K562 (cell line): ENCODE data around the gene ATXN7L1. TPM values are rescaled to one million over a fixed set of nuclear protein-coding genes. Genes with fewer than 3 reads are reported as not detected.

ENCODE experiments used
- ATF4 ChIP-seq: fragments of 450-650 bp; formaldehyde crosslinking; IDR thresholded peaks from 2 replicates; pipeline ENCODE4 v1.4.0; 2022; ENCODE audit warnings: mild to moderate bottlenecking, moderate library complexity
- CBFA2T3 ChIP-seq: fragments of 450-650 bp; IDR thresholded peaks from 2 replicates; pipeline ENCODE4 v1.6.1; 2017
- CHD2 ChIP-seq: IDR thresholded peaks from 2 replicates; pipeline ENCODE4 v1.6.1; 2011; ENCODE audit warnings: low read depth, low read length
- DNMT1 ChIP-seq: fragments of 450-650 bp; IDR thresholded peaks from 2 replicates; pipeline ENCODE4 v1.6.1; 2016; ENCODE audit warnings: antibody characterized with exemption, mild to moderate bottlenecking
- ELF4 ChIP-seq: fragments of 450-650 bp; formaldehyde crosslinking; IDR thresholded peaks from 2 replicates; pipeline ENCODE4 v1.4.0; 2022; ENCODE audit warnings: missing genetic modification characterization
- FOXP1 ChIP-seq: sonication (generic); formaldehyde crosslinking; IDR thresholded peaks from 2 replicates; pipeline ENCODE4 v1.8.0; 2022; ENCODE audit warnings: mild to moderate bottlenecking, missing genetic modification reagents
- HOMEZ ChIP-seq: fragments of 250-450 bp; sonication (Bioruptor Pico); IDR thresholded peaks from 2 replicates; pipeline ENCODE4 v1.4.0; 2020; ENCODE audit warnings: mild to moderate bottlenecking, moderate library complexity
- MTA1 ChIP-seq: fragments of 450-650 bp; IDR thresholded peaks from 2 replicates; pipeline ENCODE4 v1.6.1; 2017; ENCODE audit warnings: borderline replicate concordance
- NCOA2 ChIP-seq, 2 experiments: fragments of 450-650 bp; IDR thresholded peaks; 2 replicates each; pipeline ENCODE4 v1.6.1; 2018; ENCODE audit warnings: mild to moderate bottlenecking in 2 of 2, moderate library complexity in 1 of 2; ENCODE audit not compliant: partially characterized antibody in 2 of 2
- PHTF2 ChIP-seq: fragments of 250-450 bp; sonication (Bioruptor Pico); IDR thresholded peaks from 2 replicates; pipeline ENCODE4 v1.5.0; 2021; ENCODE audit warnings: mild to moderate bottlenecking
- RB1 ChIP-seq: fragments of 450-650 bp; IDR thresholded peaks from 2 replicates; pipeline ENCODE4 v1.6.1; 2017; ENCODE audit warnings: low read depth, mild to moderate bottlenecking
- RHOXF2B ChIP-seq: fragments of 250-450 bp; sonication (Bioruptor Pico); conservative IDR thresholded peaks from 2 replicates; pipeline ENCODE4 v1.5.1; 2021
- SMAD1 ChIP-seq: fragments of 150-350 bp; IDR thresholded peaks from 2 replicates; pipeline ENCODE4 v1.6.1; 2014; ENCODE audit warnings: low read length, low read depth; ENCODE audit not compliant: partially characterized antibody
- SMARCB1 ChIP-seq: IDR thresholded peaks from 2 replicates; pipeline ENCODE4 v1.6.1; 2011; ENCODE audit warnings: improper control_type of control experiment, low read depth; ENCODE audit not compliant: insufficient read length
- THRAP3 ChIP-seq: fragments of 450-650 bp; IDR thresholded peaks from 2 replicates; pipeline ENCODE4 v1.6.1; 2016; ENCODE audit warnings: mild to moderate bottlenecking, inconsistent platforms, borderline replicate concordance
- ZFP1 ChIP-seq: fragments of 450-650 bp; formaldehyde crosslinking; IDR thresholded peaks from 2 replicates; pipeline ENCODE4 v1.4.0; 2020; ENCODE audit warnings: mild to moderate bottlenecking, mixed read lengths
- ZNF311 ChIP-seq: fragments of 250-450 bp; sonication (Bioruptor Pico); IDR thresholded peaks from 2 replicates; pipeline ENCODE4 v1.4.0; 2020; ENCODE audit warnings: mild to moderate bottlenecking, moderate library complexity
- ZNF584 ChIP-seq: fragments of 200-800 bp; sonication (Bioruptor generic); IDR thresholded peaks from 2 replicates; pipeline ENCODE4 v1.6.1; 2016; ENCODE audit warnings: low read depth, mild to moderate bottlenecking, missing genetic modification characterization, missing compliant biosample characterization
- ZSCAN29 ChIP-seq: fragments of 450-650 bp; IDR thresholded peaks from 2 replicates; pipeline ENCODE4 v1.6.1; 2017
- polyA plus RNA-seq, 8 experiments: library from polyadenylated mRNA; depleted of rRNA in 4 of 8; stranded (reverse) in 5 of 8; unstranded in 3 of 8; fragments of >200 nt; fragmentation: Nextera tagmentation in 2 of 8; fragmentation: Illumina TruSeq in 1 of 8; extraction: Ambion mirVana in 2 of 8; extraction: Trizol in 1 of 8; gene quantifications; 2 replicates each; pipeline versions ENCODE4 v1.2.1 to v1.2.3, GENCODE V29; 2011 to 2014; ENCODE audit warnings: inconsistent platforms in 1 of 8, missing spikeins in 1 of 8
- total RNA-seq, 7 experiments: library from RNA; depleted of rRNA in 6 of 7; stranded (reverse); fragments of >200 nt in 6 of 7; fragmentation: Illumina TruSeq in 2 of 7; extraction: Trizol in 2 of 7; gene quantifications; 2 replicates each; pipeline versions ENCODE4 v1.2.1 to v1.2.3, GENCODE V29; 2011 to 2021; ENCODE audit warnings: low replicate concordance in 1 of 7
- TF ChIP-seq, protein P1 (sequence below): fragments of 250-450 bp; sonication (Bioruptor Pico); IDR thresholded peaks from 2 replicates; pipeline ENCODE4 v1.4.0; 2020; ENCODE audit warnings: mild to moderate bottlenecking, moderate library complexity
- TF ChIP-seq, protein P2 (sequence below): sonication (generic); formaldehyde crosslinking; IDR thresholded peaks from 2 replicates; pipeline ENCODE4 v1.8.1; 2023; ENCODE audit warnings: mild to moderate bottlenecking, missing genetic modification reagents

The ATXN7L1 gene
- total and polyA plus RNA-seq, 9 of the 15 experiments (the other 6 are each of a cell fraction or from before 2014, with no cell fraction given) = 6.6 to 13.7 (median 10.7) TPM

DNA sequence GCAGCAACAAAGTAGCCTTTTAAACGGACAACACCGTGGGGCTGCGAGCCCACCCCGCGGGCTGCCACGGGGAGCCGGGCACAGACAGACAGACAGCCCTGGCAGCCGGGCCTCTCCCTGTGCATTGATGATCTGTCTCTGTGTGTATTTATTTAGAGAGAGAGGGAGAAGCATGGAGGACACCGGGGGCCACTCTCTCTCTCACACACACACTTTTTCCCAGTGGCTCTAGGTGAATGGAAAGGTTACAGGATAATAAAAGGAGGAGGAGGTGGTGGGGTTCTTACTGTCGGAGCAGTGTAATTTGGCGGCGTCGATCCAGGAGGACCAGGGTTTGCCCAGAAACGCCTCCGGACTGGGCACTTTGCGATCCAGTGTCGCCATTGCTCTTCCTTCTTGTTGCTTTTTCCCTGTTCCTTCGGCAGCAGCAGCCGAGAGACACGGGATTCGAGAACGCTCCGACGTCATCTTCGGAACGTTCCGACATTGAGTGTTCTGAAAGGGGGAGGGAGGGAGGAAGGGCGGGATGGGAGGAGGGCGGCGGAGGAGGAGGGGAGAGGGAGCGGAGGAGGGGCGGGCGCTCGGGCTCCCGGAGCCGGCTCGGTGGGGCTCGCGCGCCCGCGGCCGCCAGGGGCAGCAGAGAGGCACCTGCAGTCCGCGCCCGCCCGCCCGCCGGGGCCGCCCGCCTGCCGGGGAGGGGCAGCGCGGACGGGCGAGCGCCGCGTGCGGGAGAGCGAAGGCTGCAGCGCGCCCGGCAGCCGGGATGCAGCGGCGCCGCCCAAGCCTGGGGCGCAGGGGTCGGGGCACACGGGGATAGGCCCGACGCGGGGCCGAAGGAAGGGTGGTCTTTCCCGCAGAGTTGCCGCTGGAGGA, at the start of gene ATXN7L1 (continued):
- 0 out of 2 replicates have a peak, but pooled peaks have one; percentile 23 for TF ChIP-seq ATF4 (CRISPR knock-in tag)
- TF ChIP-seq THRAP3 = no peak
- TF ChIP-seq ZFP1 (CRISPR knock-in tag) = no peak
- TF ChIP-seq, protein P1, sequence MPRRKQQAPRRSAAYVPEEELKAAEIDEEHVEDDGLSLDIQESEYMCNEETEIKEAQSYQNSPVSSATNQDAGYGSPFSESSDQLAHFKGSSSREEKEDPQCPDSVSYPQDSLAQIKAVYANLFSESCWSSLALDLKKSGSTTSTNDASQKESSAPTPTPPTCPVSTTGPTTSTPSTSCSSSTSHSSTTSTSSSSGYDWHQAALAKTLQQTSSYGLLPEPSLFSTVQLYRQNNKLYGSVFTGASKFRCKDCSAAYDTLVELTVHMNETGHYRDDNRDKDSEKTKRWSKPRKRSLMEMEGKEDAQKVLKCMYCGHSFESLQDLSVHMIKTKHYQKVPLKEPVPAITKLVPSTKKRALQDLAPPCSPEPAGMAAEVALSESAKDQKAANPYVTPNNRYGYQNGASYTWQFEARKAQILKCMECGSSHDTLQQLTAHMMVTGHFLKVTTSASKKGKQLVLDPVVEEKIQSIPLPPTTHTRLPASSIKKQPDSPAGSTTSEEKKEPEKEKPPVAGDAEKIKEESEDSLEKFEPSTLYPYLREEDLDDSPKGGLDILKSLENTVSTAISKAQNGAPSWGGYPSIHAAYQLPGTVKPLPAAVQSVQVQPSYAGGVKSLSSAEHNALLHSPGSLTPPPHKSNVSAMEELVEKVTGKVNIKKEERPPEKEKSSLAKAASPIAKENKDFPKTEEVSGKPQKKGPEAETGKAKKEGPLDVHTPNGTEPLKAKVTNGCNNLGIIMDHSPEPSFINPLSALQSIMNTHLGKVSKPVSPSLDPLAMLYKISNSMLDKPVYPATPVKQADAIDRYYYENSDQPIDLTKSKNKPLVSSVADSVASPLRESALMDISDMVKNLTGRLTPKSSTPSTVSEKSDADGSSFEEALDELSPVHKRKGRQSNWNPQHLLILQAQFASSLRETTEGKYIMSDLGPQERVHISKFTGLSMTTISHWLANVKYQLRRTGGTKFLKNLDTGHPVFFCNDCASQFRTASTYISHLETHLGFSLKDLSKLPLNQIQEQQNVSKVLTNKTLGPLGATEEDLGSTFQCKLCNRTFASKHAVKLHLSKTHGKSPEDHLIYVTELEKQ (CRISPR knock-in tag) = no peak
- TF ChIP-seq ZNF584 (CRISPR knock-in tag) = no peak
- peak; percentile 99 for TF ChIP-seq RB1
- TF ChIP-seq HOMEZ (CRISPR knock-in tag) = no peak
- TF ChIP-seq ELF4 = peak; percentile 24; the same call in 1 of the 2 replicates
- no peak for TF ChIP-seq ZNF311 (CRISPR knock-in tag)
- no peak for TF ChIP-seq PHTF2 (CRISPR knock-in tag)
- TF ChIP-seq CHD2 = no peak
- TF ChIP-seq DNMT1 = no peak
- TF ChIP-seq SMAD1 = no peak
- no peak for TF ChIP-seq RHOXF2B
- TF ChIP-seq MTA1 = peak; percentile 18; the same call in 1 of the 2 replicates
- TF ChIP-seq SMARCB1 = no peak
- TF ChIP-seq ZSCAN29 = no peak
- TF ChIP-seq, protein P2, sequence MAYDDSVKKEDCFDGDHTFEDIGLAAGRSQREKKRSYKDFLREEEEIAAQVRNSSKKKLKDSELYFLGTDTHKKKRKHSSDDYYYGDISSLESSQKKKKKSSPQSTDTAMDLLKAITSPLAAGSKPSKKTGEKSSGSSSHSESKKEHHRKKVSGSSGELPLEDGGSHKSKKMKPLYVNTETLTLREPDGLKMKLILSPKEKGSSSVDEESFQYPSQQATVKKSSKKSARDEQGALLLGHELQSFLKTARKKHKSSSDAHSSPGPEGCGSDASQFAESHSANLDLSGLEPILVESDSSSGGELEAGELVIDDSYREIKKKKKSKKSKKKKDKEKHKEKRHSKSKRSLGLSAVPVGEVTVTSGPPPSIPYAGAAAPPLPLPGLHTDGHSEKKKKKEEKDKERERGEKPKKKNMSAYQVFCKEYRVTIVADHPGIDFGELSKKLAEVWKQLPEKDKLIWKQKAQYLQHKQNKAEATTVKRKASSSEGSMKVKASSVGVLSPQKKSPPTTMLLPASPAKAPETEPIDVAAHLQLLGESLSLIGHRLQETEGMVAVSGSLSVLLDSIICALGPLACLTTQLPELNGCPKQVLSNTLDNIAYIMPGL (CRISPR knock-in tag) = 0 out of 2 replicates have a peak, but pooled peaks have one; percentile 36
- TF ChIP-seq CBFA2T3 = no peak
- TF ChIP-seq FOXP1 = 0 out of 2 replicates have a peak, but pooled peaks have one; percentile 54
- TF ChIP-seq NCOA2 (IDR thresholded peaks at IDR 0.05; ENCODE audit: partially characterized antibody in 2 of 2) = no peak
